Gastroesophageal sphincter (tissue), 3 donors: ENCODE data around the gene VWCE.
"Not testable (repeated sequence)": the region's sequence is repeated elsewhere in the genome, so short reads cannot be mapped to it uniquely, and the experiment has no call there.

Source experiments
- EP300 ChIP-seq: sonication (generic); formaldehyde crosslinking; IDR thresholded peaks from one replicate; pipeline ENCODE4 v1.6.1; 2017; ENCODE audit warnings: antibody characterized with exemption, mild to moderate bottlenecking
- POLR2A ChIP-seq, 2 donors: fragments of 450-650 bp; IDR thresholded peaks; one replicate each; pipeline ENCODE4 v1.6.1; 2017; ENCODE audit warnings: antibody characterized with exemption in 2 of 2, mild to moderate bottlenecking in 2 of 2, moderate library complexity in 1 of 2
- TF ChIP-seq, protein P1 (sequence below), 4 experiments: fragments of 200-600 bp in 2 of 4; fragments of 450-650 bp in 2 of 4; sonication (generic) in 1 of 4; IDR thresholded peaks; one replicate each; pipeline ENCODE4 v1.5.1; 2017 to 2019; ENCODE audit warnings: antibody characterized with exemption in 4 of 4, mild to moderate bottlenecking in 2 of 4, moderate library complexity in 2 of 4

DNA sequence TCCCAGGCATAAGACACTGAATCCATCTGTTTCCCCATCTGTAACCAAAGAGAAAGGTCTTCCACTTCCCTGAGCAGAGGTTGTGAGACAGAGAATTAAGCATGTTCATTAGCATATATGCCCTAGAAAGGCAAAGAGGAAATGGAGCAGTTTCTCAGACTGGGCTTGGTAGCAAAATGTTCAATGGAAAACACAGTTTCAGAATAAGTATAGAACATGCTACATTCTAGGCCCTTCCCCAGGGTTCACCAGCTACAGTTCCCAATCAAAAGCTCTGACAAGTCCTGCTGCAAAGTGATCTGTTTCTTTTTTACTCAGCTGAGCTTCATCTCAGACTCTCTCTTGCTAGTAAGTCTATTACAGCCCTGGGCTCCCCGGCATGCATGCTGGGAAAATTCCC lies 42.8 kb downstream of the VWCE start:
- TF ChIP-seq, protein P1, sequence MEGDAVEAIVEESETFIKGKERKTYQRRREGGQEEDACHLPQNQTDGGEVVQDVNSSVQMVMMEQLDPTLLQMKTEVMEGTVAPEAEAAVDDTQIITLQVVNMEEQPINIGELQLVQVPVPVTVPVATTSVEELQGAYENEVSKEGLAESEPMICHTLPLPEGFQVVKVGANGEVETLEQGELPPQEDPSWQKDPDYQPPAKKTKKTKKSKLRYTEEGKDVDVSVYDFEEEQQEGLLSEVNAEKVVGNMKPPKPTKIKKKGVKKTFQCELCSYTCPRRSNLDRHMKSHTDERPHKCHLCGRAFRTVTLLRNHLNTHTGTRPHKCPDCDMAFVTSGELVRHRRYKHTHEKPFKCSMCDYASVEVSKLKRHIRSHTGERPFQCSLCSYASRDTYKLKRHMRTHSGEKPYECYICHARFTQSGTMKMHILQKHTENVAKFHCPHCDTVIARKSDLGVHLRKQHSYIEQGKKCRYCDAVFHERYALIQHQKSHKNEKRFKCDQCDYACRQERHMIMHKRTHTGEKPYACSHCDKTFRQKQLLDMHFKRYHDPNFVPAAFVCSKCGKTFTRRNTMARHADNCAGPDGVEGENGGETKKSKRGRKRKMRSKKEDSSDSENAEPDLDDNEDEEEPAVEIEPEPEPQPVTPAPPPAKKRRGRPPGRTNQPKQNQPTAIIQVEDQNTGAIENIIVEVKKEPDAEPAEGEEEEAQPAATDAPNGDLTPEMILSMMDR (IDR thresholded peaks at IDR 0.05): not testable (repeated sequence)
- not testable (repeated sequence) for TF ChIP-seq POLR2A (IDR thresholded peaks at IDR 0.05); EP300
